Measurements from ENCODE around the gene AARS2.

- TF ChIP-seq POLR2A (IDR thresholded peaks at IDR 0.05; ENCODE audit: control extremely low read depth in 1 of 2, low read depth in 2 of 2, low read length in 2 of 2) = no peak
- TF ChIP-seq GTF2F1 (IDR thresholded peaks at IDR 0.05; ENCODE audit: borderline replicate concordance, low read depth, low read length) = no peak
- TF ChIP-seq YY1 (IDR thresholded peaks at IDR 0.05; ENCODE audit: low read depth, low read length) = no peak
- no peak for TF ChIP-seq CBX5 (IDR thresholded peaks at IDR 0.05; ENCODE audit: low read depth, low read length)
- no peak for TF ChIP-seq CTCF (IDR thresholded peaks at IDR 0.05; ENCODE audit: control extremely low read depth in 1 of 3, insufficient read depth in 1 of 3, low read depth in 1 of 3, low read length in 3 of 3)
- TF ChIP-seq POLR2AphosphoS5 (IDR thresholded peaks at IDR 0.05; ENCODE audit: low read depth, low read length) = no peak
- no peak for TF ChIP-seq EGR1 (IDR thresholded peaks at IDR 0.05; ENCODE audit: borderline replicate concordance, low read depth, low read length)
Observed at GRCh38 chr6:44269178-44269920, 43.8 kb downstream of the AARS2 start.
